H9 (cell line): Measurements from ENCODE around the gene COL4A6. TPM values are rescaled to one million over a fixed set of nuclear protein-coding genes. Genes with fewer than 3 reads are reported as not detected.

Experiments
- DNase-seq: peaks from one replicate; pipeline ENCODE4 v3.0.0-alpha.2; 2017
- H2AFZ ChIP-seq: one replicate; pipeline ENCODE4 v1.6.1; 2013; ENCODE audit warnings: mild to moderate bottlenecking, low read length, control low read depth, moderate library complexity
- H2AK5ac ChIP-seq: 2 replicates; pipeline ENCODE4 v1.6.1; 2013; ENCODE audit warnings: low read length, control low read depth, mixed read lengths; ENCODE audit not compliant: insufficient read length
- H2BK120ac ChIP-seq: one replicate; pipeline ENCODE4 v1.6.1; 2013; ENCODE audit warnings: low read depth, mild to moderate bottlenecking, low read length, control low read depth, inconsistent platforms; ENCODE audit not compliant: poor library complexity, severe bottlenecking
- H2BK12ac ChIP-seq: 2 replicates; pipeline ENCODE4 v1.6.1; 2013; ENCODE audit warnings: low read length, control low read depth, mixed read lengths, low read depth; ENCODE audit not compliant: insufficient read length
- H2BK15ac ChIP-seq: 2 replicates; pipeline ENCODE4 v1.6.1; 2013; ENCODE audit warnings: low read depth, low read length, control low read depth
- H2BK20ac ChIP-seq: one replicate; pipeline ENCODE4 v1.6.1; 2013; ENCODE audit warnings: low read depth, mild to moderate bottlenecking, low read length, control low read depth, inconsistent platforms; ENCODE audit not compliant: poor library complexity, severe bottlenecking
- H2BK5ac ChIP-seq: 2 replicates; pipeline ENCODE4 v1.6.1; 2013; ENCODE audit warnings: low read length, control low read depth, mixed read lengths; ENCODE audit not compliant: insufficient read length
- H3K14ac ChIP-seq: 2 replicates; pipeline ENCODE4 v1.6.1; 2013; ENCODE audit warnings: low read length, control low read depth; ENCODE audit not compliant: insufficient read depth
- H3K18ac ChIP-seq: 2 replicates; pipeline ENCODE4 v1.6.1; 2013; ENCODE audit warnings: low read depth, mild to moderate bottlenecking, mixed read lengths, low read length, control low read depth; ENCODE audit not compliant: insufficient read length
- H3K23ac ChIP-seq: 2 replicates; pipeline ENCODE4 v1.6.1; 2013; ENCODE audit warnings: low read length, control low read depth, mixed read lengths, low read depth; ENCODE audit not compliant: insufficient read length
- H3K23me2 ChIP-seq: 2 replicates; pipeline ENCODE4 v1.6.1; 2013; ENCODE audit warnings: low read depth, mild to moderate bottlenecking, mixed read lengths, low read length, control low read depth; ENCODE audit not compliant: insufficient read length, poor library complexity, severe bottlenecking
- H3K27ac ChIP-seq: 2 replicates; pipeline ENCODE4 v1.5.1; 2013; ENCODE audit warnings: low read length, control low read depth, mixed read lengths, low read depth; ENCODE audit not compliant: insufficient read length
- H3K27me3 ChIP-seq: 2 replicates; pipeline ENCODE4 v1.6.1; 2013; ENCODE audit warnings: low read length, control low read depth, inconsistent platforms; ENCODE audit not compliant: insufficient read depth
- H3K4ac ChIP-seq: 2 replicates; pipeline ENCODE4 v1.6.1; 2013; ENCODE audit warnings: low read depth, mild to moderate bottlenecking, control low read depth, inconsistent platforms, low read length, moderate library complexity
- H3K4me1 ChIP-seq: 2 replicates; pipeline ENCODE4 v1.6.1; 2013; ENCODE audit warnings: low read length, control low read depth, inconsistent platforms; ENCODE audit not compliant: insufficient read depth
- H3K4me2 ChIP-seq: 2 replicates; pipeline ENCODE4 v1.6.1; 2013; ENCODE audit warnings: low read length, control low read depth, mixed read lengths; ENCODE audit not compliant: insufficient read length, insufficient read depth
- H3K56ac ChIP-seq: 2 replicates; pipeline ENCODE4 v1.6.1; 2013; ENCODE audit warnings: low read depth, mild to moderate bottlenecking, mixed read lengths, low read length, control low read depth; ENCODE audit not compliant: insufficient read length
- H3K79me1 ChIP-seq: 2 replicates; pipeline ENCODE4 v1.6.1; 2013; ENCODE audit warnings: low read depth, mild to moderate bottlenecking, moderate library complexity, low read length, control low read depth, inconsistent platforms; ENCODE audit not compliant: insufficient read depth, poor library complexity, severe bottlenecking
- H3K79me2 ChIP-seq: 2 replicates; pipeline ENCODE4 v1.6.1; 2013; ENCODE audit warnings: low read length, control low read depth, inconsistent platforms; ENCODE audit not compliant: insufficient read depth
- H3K9ac ChIP-seq: 2 replicates; pipeline ENCODE4 v1.6.1; 2013; ENCODE audit warnings: low read length, control low read depth, mixed read lengths; ENCODE audit not compliant: insufficient read length; ENCODE audit errors: extremely low read depth
- H3K9me3 ChIP-seq: one replicate; pipeline ENCODE4 v1.6.1; 2013; ENCODE audit warnings: low read depth, low read length, inconsistent platforms; ENCODE audit not compliant: control insufficient read depth
- H3T11ph ChIP-seq: one replicate; pipeline ENCODE4 v1.6.1; 2013; ENCODE audit warnings: mild to moderate bottlenecking, low read length, control low read depth, inconsistent platforms
- H4K20me1 ChIP-seq: one replicate; pipeline ENCODE4 v1.6.1; 2013; ENCODE audit not compliant: control insufficient read depth, insufficient read length, insufficient read depth
- H4K5ac ChIP-seq: 2 replicates; pipeline ENCODE4 v1.6.1; 2013; ENCODE audit warnings: low read depth, mild to moderate bottlenecking, mixed read lengths, low read length, control low read depth; ENCODE audit not compliant: insufficient read length
- H4K8ac ChIP-seq: replicated peaks from 2 replicates; pipeline ENCODE4 v1.6.1; 2013; ENCODE audit warnings: low read length, control low read depth, mixed read lengths, low read depth; ENCODE audit not compliant: insufficient read length
- H4K91ac ChIP-seq: 2 replicates; pipeline ENCODE4 v1.6.1; 2013; ENCODE audit warnings: low read depth, mild to moderate bottlenecking, moderate library complexity, mixed read lengths, low read length, control low read depth; ENCODE audit not compliant: insufficient read length
- H3K27ac Mint-ChIP-seq, 3 experiments: 2 replicates in 2 of 3; 3 replicates in 1 of 3; pipeline ENCODE4 v1.8.0; 2020 to 2021; ENCODE audit warnings: mixed read lengths in 3 of 3, mild to moderate bottlenecking in 1 of 3, moderate library complexity in 1 of 3
- H3K27me3 Mint-ChIP-seq: 2 replicates; pipeline ENCODE4 v1.8.0; 2021; ENCODE audit warnings: low read depth, mild to moderate bottlenecking, moderate library complexity, mixed read lengths
- H3K36me3 Mint-ChIP-seq, 3 experiments: 2 replicates in 2 of 3; 3 replicates in 1 of 3; pipeline ENCODE4 v1.8.0; 2020 to 2021; ENCODE audit warnings: low read depth in 3 of 3, mixed read lengths in 3 of 3; ENCODE audit not compliant: insufficient read depth in 1 of 3
- H3K4me1 Mint-ChIP-seq, 2 experiments: 2 replicates each; pipeline ENCODE4 v1.8.0; 2020; ENCODE audit warnings: mixed read lengths in 2 of 2
- H3K4me3 Mint-ChIP-seq, 2 experiments: 2 replicates in 1 of 2; 3 replicates in 1 of 2; pipeline ENCODE4 v1.8.0; 2020 to 2021; ENCODE audit warnings: mild to moderate bottlenecking in 2 of 2, mixed read lengths in 2 of 2, moderate library complexity in 1 of 2
- H3K9me3 Mint-ChIP-seq, 2 experiments: 2 replicates in 1 of 2; 3 replicates in 1 of 2; pipeline ENCODE4 v1.8.0; 2020; ENCODE audit warnings: mild to moderate bottlenecking in 2 of 2, mixed read lengths in 2 of 2, moderate library complexity in 1 of 2
- CTCF ChIP-seq: fragments of 200-600 bp; sonication (generic); conservative IDR thresholded peaks from 3 replicates; pipeline ENCODE4 v1.8.0; 2021; ENCODE audit warnings: antibody characterized with exemption, mild to moderate bottlenecking
- WGBS: extraction: QIAGEN DNeasy Blood & Tissue Kit; methylation state at CpG from one replicate; pipeline ENCODE4 v1.1.7; 2013; ENCODE audit warnings: missing lambda C conversion rate, low lambda C conversion rate, mixed read lengths; ENCODE audit not compliant: insufficient read length; ENCODE audit errors: extremely low coverage; 5-methylcytosine and 5-hydroxymethylcytosine counted together
- total RNA-seq: library from RNA; stranded (reverse); gene quantifications from 2 replicates; pipeline ENCODE4 v1.2.1, GENCODE V29; 2021

The COL4A6 gene
- total RNA-seq, 1 experiment from 2014 or later: 16.7 TPM

DNA sequence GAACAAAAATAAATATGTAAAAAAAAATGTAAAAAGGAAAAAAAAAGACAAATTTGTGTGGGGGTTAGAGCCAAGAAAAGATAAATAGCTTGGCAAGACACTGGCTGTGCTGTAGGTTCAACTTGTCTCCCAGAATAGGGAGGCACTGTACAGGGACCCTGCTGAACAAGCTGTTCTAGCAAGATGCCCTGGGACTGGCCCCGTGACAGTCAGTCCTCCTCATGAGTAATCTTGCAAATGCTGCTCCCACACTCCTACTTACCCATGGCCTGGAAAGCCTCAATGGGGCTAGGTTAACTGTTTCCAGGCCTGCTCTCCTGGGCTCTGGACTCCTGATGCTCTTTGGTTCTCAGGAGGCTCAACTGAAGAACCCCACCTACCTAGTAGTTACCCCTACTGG is 239.8 kb downstream of the COL4A6 start:
- Mint-ChIP-seq H3K4me3 (no peak overlapping the region), H3K9me3 (no peaks in the 10 kb centered on the region), H3K36me3 (no peaks in the 10 kb centered on the region), H3K27ac (no peak overlapping the region), H3K4me1 (peaks cover 4 to 6% of the 10 kb centered on the region in 2 experiments; a peak in 3 of 4 replicates), H3K27me3 (no peaks in the 10 kb centered on the region)
- H4K5ac ChIP-seq: no peak overlapping the region
- H3K4me1 ChIP-seq: no peaks in the 10 kb centered on the region
- no peaks in the 10 kb centered on the region for H3K23me2 ChIP-seq
- no CpG with 5 or more reads among the region's 1 CpG for WGBS
- H2AFZ ChIP-seq: no peak overlapping the region
- H2AK5ac ChIP-seq: no peak overlapping the region
- no peak overlapping the region for H3T11ph ChIP-seq
- H3K4me2 ChIP-seq: no peak overlapping the region
- H2BK15ac ChIP-seq: no peak overlapping the region
- H2BK20ac ChIP-seq: no peak overlapping the region
- no peak overlapping the region for H3K9ac ChIP-seq
- H3K4ac ChIP-seq: no peak overlapping the region
- no peaks in the 10 kb centered on the region for H3K79me2 ChIP-seq
- H3K27me3 ChIP-seq: no peaks in the 10 kb centered on the region
- H3K14ac ChIP-seq: no peak overlapping the region
- no peak overlapping the region for H2BK5ac ChIP-seq
- H3K23ac ChIP-seq: no peak overlapping the region
- no peaks in the 10 kb centered on the region for H3K79me1 ChIP-seq
- H3K56ac ChIP-seq: no peak overlapping the region
- H2BK120ac ChIP-seq: no peak overlapping the region
- no peak overlapping the region for H3K27ac ChIP-seq
- no peaks in the 10 kb centered on the region for H4K20me1 ChIP-seq
- no peak overlapping the region for H2BK12ac ChIP-seq
- no peaks in the 10 kb centered on the region for H3K9me3 ChIP-seq
- H4K8ac ChIP-seq: no peak overlapping the region
- TF ChIP-seq CTCF: no peak
- no peak overlapping the region for H4K91ac ChIP-seq
- H3K18ac ChIP-seq: no peak overlapping the region
- DNase-seq: no peak
